CD4-positive, alpha-beta T cell treated with Interleukin-21 for 1 hour (primary cell): ENCODE results near the gene ENOX2.
"Not testable (repeated sequence)": the region's sequence is repeated elsewhere in the genome, so short reads cannot be mapped to it uniquely, and the experiment has no call there.

ENCODE experiments used
- DNase-seq: peaks from one replicate; pipeline ENCODE4 v3.0.0-alpha.2; 2020

ENOX2 gene

GRCh38 chrX:130746709-130747342, 156.2 kb downstream of the ENOX2 start:
- DNase-seq, result no peak

- no peak for DNase-seq
Measured at GRCh38 chrX:130746077-130746476, 156.9 kb downstream of the ENOX2 start.

GRCh38 chrX:130741584-130741983, 161.4 kb downstream of the ENOX2 start:
- no peak for DNase-seq

- no peak for DNase-seq
Measured at GRCh38 chrX:130741151-130741550, 161.9 kb downstream of the ENOX2 start.

- DNase-seq, result no peak
Measured at GRCh38 chrX:130738638-130739195, 164.3 kb downstream of the ENOX2 start.

GRCh38 chrX:130734713-130735112, 168.3 kb downstream of the ENOX2 start:
- DNase-seq, result no peak

- DNase-seq, result no peak
Measured at GRCh38 chrX:130728208-130728607, 174.8 kb downstream of the ENOX2 start.

- no peak for DNase-seq
Measured at GRCh38 chrX:130726661-130727060, 176.3 kb downstream of the ENOX2 start.

- no peak for DNase-seq
Measured at GRCh38 chrX:130725519-130725918, 177.5 kb downstream of the ENOX2 start.

GRCh38 chrX:130719413-130719812, 183.6 kb downstream of the ENOX2 start:
- no peak for DNase-seq

GRCh38 chrX:130718137-130718536, 184.9 kb downstream of the ENOX2 start:
- DNase-seq, result no peak

GRCh38 chrX:130716781-130717413, 186.1 kb downstream of the ENOX2 start:
- DNase-seq, result no peak

- DNase-seq, result no peak
Measured at GRCh38 chrX:130716346-130716745, 186.7 kb downstream of the ENOX2 start.

GRCh38 chrX:130715299-130715698, 187.7 kb downstream of the ENOX2 start:
- DNase-seq, result no peak

GRCh38 chrX:130714665-130715064, 188.3 kb downstream of the ENOX2 start:
- DNase-seq, result no peak

GRCh38 chrX:130714135-130714534, 188.9 kb downstream of the ENOX2 start:
- no peak for DNase-seq

GRCh38 chrX:130709178-130709577, 193.8 kb downstream of the ENOX2 start:
- DNase-seq, result not testable (repeated sequence)

GRCh38 chrX:130705591-130705990, 197.4 kb downstream of the ENOX2 start:
- DNase-seq, result no peak

- no peak for DNase-seq
Measured at GRCh38 chrX:130704053-130705038, 198.7 kb downstream of the ENOX2 start.

GRCh38 chrX:130702867-130703707, 199.9 kb downstream of the ENOX2 start:
- DNase-seq, result no peak

GRCh38 chrX:130700629-130701028, 202.4 kb downstream of the ENOX2 start:
- DNase-seq, result no peak

- DNase-seq, result no peak
Measured at GRCh38 chrX:130699618-130700017, 203.4 kb downstream of the ENOX2 start.
